PC-3 (cell line): Measurements from ENCODE around the gene LRIG3.

ENCODE experiments used
- EZH2 ChIP-seq: fragments of 300-600 bp; sonication (generic); IDR thresholded peaks from one replicate; pipeline ENCODE4 v1.6.1; 2017; ENCODE audit warnings: antibody characterized with exemption, mild to moderate bottlenecking, low read length; ENCODE audit not compliant: unreplicated experiment
- TF ChIP-seq, protein P1 (sequence below): fragments of 300-600 bp; sonication (generic); conservative IDR thresholded peaks from 2 replicates; pipeline ENCODE4 v1.5.1; 2017; ENCODE audit warnings: antibody characterized with exemption, low read depth, mild to moderate bottlenecking, low read length

DNA sequence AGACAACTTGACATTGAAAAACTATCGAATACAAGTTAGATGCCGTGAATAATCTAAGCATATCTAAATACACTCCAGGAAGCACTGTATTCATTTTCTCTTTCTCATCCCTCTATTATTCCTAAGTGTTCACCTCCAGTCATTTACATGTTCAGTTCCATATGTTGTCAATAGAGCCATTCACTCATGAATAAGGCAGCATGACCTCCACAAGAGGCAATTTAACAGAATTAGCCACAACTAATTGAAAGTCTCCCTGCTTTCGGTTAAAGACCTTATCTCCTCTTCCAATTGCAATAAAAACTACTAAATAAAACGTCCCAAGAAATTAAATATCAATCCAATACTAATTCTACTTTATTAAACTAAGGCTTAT lies 1.8 kb downstream of the LRIG3 start:
- TF ChIP-seq, protein P1, sequence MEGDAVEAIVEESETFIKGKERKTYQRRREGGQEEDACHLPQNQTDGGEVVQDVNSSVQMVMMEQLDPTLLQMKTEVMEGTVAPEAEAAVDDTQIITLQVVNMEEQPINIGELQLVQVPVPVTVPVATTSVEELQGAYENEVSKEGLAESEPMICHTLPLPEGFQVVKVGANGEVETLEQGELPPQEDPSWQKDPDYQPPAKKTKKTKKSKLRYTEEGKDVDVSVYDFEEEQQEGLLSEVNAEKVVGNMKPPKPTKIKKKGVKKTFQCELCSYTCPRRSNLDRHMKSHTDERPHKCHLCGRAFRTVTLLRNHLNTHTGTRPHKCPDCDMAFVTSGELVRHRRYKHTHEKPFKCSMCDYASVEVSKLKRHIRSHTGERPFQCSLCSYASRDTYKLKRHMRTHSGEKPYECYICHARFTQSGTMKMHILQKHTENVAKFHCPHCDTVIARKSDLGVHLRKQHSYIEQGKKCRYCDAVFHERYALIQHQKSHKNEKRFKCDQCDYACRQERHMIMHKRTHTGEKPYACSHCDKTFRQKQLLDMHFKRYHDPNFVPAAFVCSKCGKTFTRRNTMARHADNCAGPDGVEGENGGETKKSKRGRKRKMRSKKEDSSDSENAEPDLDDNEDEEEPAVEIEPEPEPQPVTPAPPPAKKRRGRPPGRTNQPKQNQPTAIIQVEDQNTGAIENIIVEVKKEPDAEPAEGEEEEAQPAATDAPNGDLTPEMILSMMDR, result no peak
- no peak for TF ChIP-seq EZH2
